Transverse colon (tissue), 4 donors: ENCODE results near the gene MTHFD1L. TPM values are rescaled to one million over a fixed set of nuclear protein-coding genes. Genes with fewer than 3 reads are reported as not detected.

Experiments
- DNase-seq: peaks from one replicate; pipeline ENCODE4 v3.0.0-alpha.2; 2019
- H3K27ac ChIP-seq, 4 donors: fragments of 200-600 bp; sonication (generic); 2 replicates each; pipeline ENCODE4 v1.5.1; 2016 to 2018; ENCODE audit warnings: inconsistent platforms in 4 of 4
- H3K27me3 ChIP-seq: fragments of 200-600 bp; sonication (generic); 2 replicates; pipeline ENCODE4 v1.5.1; 2017; ENCODE audit warnings: inconsistent platforms
- H3K36me3 ChIP-seq, 4 donors: fragments of 200-600 bp; sonication (generic); 2 replicates each; pipeline ENCODE4 v1.5.1; 2017 to 2019; ENCODE audit warnings: inconsistent platforms in 4 of 4
- H3K4me1 ChIP-seq, 4 donors: fragments of 200-600 bp; sonication (generic); 2 replicates each; pipeline ENCODE4 v1.5.1; 2017 to 2020; ENCODE audit warnings: inconsistent platforms in 4 of 4
- H3K4me3 ChIP-seq, 4 donors: fragments of 200-600 bp; sonication (generic); 1 replicate in 1 of 4; 2 replicates in 3 of 4; pipeline versions ENCODE4 v1.5.1 to v1.6.1; 2017 to 2019; ENCODE audit warnings: inconsistent platforms in 4 of 4
- H3K9me3 ChIP-seq, 2 donors: fragments of 200-600 bp; sonication (generic); 2 replicates each; pipeline ENCODE4 v1.5.1; 2017 to 2019; ENCODE audit warnings: inconsistent platforms in 2 of 2
- CTCF ChIP-seq, 5 experiments: fragments of 200-600 bp in 3 of 5; fragments of 450-650 bp in 2 of 5; sonication (generic) in 3 of 5; IDR thresholded peaks; 1 replicate in 2 of 5; 2 replicates in 3 of 5; pipeline ENCODE4 v1.5.1; 2016 to 2017; ENCODE audit warnings: antibody characterized with exemption in 5 of 5, inconsistent platforms in 3 of 5, mild to moderate bottlenecking in 2 of 5, moderate library complexity in 1 of 5
- EP300 ChIP-seq: sonication (generic); formaldehyde crosslinking; IDR thresholded peaks from one replicate; pipeline ENCODE4 v1.6.1; 2017; ENCODE audit warnings: antibody characterized with exemption, low read depth
- POLR2A ChIP-seq: fragments of 450-650 bp; IDR thresholded peaks from one replicate; pipeline ENCODE4 v1.6.1; 2016; ENCODE audit warnings: antibody characterized with exemption, mild to moderate bottlenecking, moderate library complexity
- POLR2AphosphoS5 ChIP-seq, 3 donors: sonication (generic); formaldehyde crosslinking; IDR thresholded peaks; one replicate each; pipeline ENCODE4 v1.6.1; 2016; ENCODE audit warnings: antibody characterized with exemption in 3 of 3
- WGBS, 2 donors: methylation state at CpG; one replicate each; pipeline ENCODE4 v1.1.5; 2018; ENCODE audit warnings: low coverage in 1 of 2; 5-methylcytosine and 5-hydroxymethylcytosine counted together
- in situ Hi-C, 4 donors: fragments of 200-750 bp; cut with MboI; loops; one replicate each; pipeline versions ENCODE4 v1.15.0 to v1.15.1; 2017; ENCODE audit warnings: low sequenced_read_pairs in 3 of 4, low pct_ligation_motif_present in 1 of 4, low pct_unique_long_range_greater_than_20kb in 1 of 4
- intact Hi-C: fragments of 100-400 bp; cut with DNase I; formaldehyde crosslinking; loops from one replicate; pipeline ENCODE4 v1.15.1; 2023; ENCODE audit warnings: low total_unique reads
- total RNA-seq, 4 donors: library from RNA; depleted of rRNA; stranded (reverse); fragments of >200 nt; gene quantifications; one replicate each; pipeline ENCODE4 v1.1.0, GENCODE V29; 2016

The MTHFD1L gene
- total RNA-seq, 4 donors from 2014 or later, result 0.82 to 10.1 (median 5.4) TPM

- Histone ChIP-seq H3K4me3 (no peak overlapping the region), H3K36me3 (no peaks in the 10 kb centered on the region), H3K27me3 (no peaks in the 10 kb centered on the region), H3K9me3 (no peaks in the 10 kb centered on the region), H3K27ac (no peak overlapping the region), H3K4me1 (no peaks in the 10 kb centered on the region)
- in situ Hi-C loops (no loop called here), intact Hi-C loops (no loop called here)
- 100% methylated on average over 1 of the region's 1 CpG for WGBS, 2 donors
- no peak for TF ChIP-seq EP300
- TF ChIP-seq POLR2A, result no peak
- no peak for TF ChIP-seq CTCF (IDR thresholded peaks at IDR 0.05)
- TF ChIP-seq POLR2AphosphoS5 (IDR thresholded peaks at IDR 0.05), result no peak
- no peak for DNase-seq
Measured at GRCh38 chr6:150994026-150994425, 128.5 kb downstream of the MTHFD1L start.

DNA sequence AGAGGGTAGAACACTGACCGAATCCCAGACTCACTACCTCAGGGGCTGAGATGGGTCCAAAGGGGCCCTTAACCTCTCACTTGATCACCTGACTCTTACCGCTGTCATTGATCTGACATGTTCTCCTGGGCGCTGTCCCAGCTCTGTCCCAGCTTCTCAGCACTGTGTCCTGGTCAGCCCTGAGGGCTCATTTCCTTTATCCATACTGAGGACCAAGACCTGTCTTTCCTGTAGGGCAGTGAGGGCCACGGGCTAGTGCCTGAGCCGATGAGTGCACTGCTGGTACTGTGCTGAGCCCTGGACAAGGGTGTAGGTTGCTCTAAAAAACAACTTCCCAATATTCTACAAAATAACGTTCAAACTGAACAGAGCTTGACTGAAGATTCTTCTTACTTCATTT is 131.5 kb downstream of the MTHFD1L start:
- no peak for TF ChIP-seq POLR2AphosphoS5 (IDR thresholded peaks at IDR 0.05)
- no peak for TF ChIP-seq CTCF (IDR thresholded peaks at IDR 0.05)
- TF ChIP-seq EP300, result no peak
- no peak for TF ChIP-seq POLR2A
- Histone ChIP-seq H3K27ac (no peak overlapping the region), H3K9me3 (no peaks in the 10 kb centered on the region), H3K4me1 (peaks cover 0 to 7% (median 0%) of the 10 kb centered on the region in 4 donors), H3K4me3 (no peak overlapping the region), H3K36me3 (no peaks in the 10 kb centered on the region), H3K27me3 (no peaks in the 10 kb centered on the region)
- WGBS, 2 donors, result 93 to 100% methylated on average over 1 to 6 of the region's 6 CpGs
- intact Hi-C loops (no loop called here), in situ Hi-C loops (no loop called here)
- DNase-seq, result no peak

- Histone ChIP-seq H3K36me3 (no peaks in the 10 kb centered on the region), H3K9me3 (no peaks in the 10 kb centered on the region), H3K27me3 (no peaks in the 10 kb centered on the region), H3K4me1 (peaks cover 0 to 9% (median 2%) of the 10 kb centered on the region in 4 donors), H3K27ac (no peak overlapping the region), H3K4me3 (no peak overlapping the region)
- in situ Hi-C loops (no loop called here), intact Hi-C loops (no loop called here)
- TF ChIP-seq POLR2A (no peak), EP300 (no peak), CTCF (IDR thresholded peaks at IDR 0.05) (no peak), POLR2AphosphoS5 (IDR thresholded peaks at IDR 0.05) (no peak)
- DNase-seq, result no peak
Measured at GRCh38 chr6:150999107-150999506, 133.6 kb downstream of the MTHFD1L start.

DNA sequence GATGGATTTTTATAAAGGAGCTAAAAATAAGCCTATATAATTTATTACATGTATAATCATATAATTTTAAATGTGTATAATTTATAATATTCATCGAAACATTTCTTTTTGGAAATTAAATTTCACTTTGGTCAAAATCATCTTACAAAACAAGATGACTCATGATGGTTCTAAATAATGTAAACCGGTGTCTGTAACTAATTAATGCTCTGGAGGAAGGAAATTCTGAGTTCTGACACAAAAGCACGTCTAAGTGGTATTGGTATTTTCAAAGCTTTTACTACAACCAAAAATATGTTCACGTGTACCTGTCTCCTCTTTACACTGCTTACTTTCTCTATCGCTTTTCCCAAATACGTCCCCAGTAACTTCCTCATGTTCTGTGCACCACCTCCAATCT is 134.1 kb downstream of the MTHFD1L start:
- Histone ChIP-seq H3K4me1 (peaks cover 0 to 14% (median 5%) of the 10 kb centered on the region in 4 donors), H3K27ac (no peak overlapping the region), H3K9me3 (no peaks in the 10 kb centered on the region), H3K36me3 (no peaks in the 10 kb centered on the region), H3K27me3 (no peaks in the 10 kb centered on the region), H3K4me3 (no peak overlapping the region)
- intact Hi-C loops, result no loop called here
- DNase-seq, result no peak
- WGBS, 2 donors, result 89 to 96% methylated on average over 6 of the region's 6 CpGs
- in situ Hi-C loops, result no loop called here
- TF ChIP-seq EP300, result no peak

GRCh38 chr6:151001387-151002056 is 136.0 kb downstream of the MTHFD1L start:
- in situ Hi-C loops, result loop anchor here in 1 of 4 donors (25.0 kb wide), 1 partner anchor 114 kb away; no protein-coding TSS in a partner anchor
- no peak for TF ChIP-seq POLR2A
- no peak for TF ChIP-seq CTCF (IDR thresholded peaks at IDR 0.05)
- no peak for TF ChIP-seq POLR2AphosphoS5 (IDR thresholded peaks at IDR 0.05)
- no peak for TF ChIP-seq EP300
- H3K4me3 ChIP-seq, result no peak overlapping the region
- no peak overlapping the region for H3K27ac ChIP-seq
- no peak for DNase-seq
- intact Hi-C loops, result loop anchor here (10.0 kb wide), 1 partner anchor 97 kb away; no protein-coding TSS in a partner anchor
- 67 to 92% methylated on average over 1 to 5 of the region's 5 CpGs for WGBS, 2 donors
- no peaks in the 10 kb centered on the region for H3K9me3 ChIP-seq
- H3K27me3 ChIP-seq, result no peaks in the 10 kb centered on the region
- no peaks in the 10 kb centered on the region for H3K36me3 ChIP-seq
- peaks cover 0 to 23% (median 10%) of the 10 kb centered on the region in 4 donors for H3K4me1 ChIP-seq
